NB4 (cell line): ENCODE measurements around the gene NCOR1.

Source experiments
- DNase-seq: peaks from one replicate; pipeline ENCODE4 v3.0.0; 2010; ENCODE audit warnings: low read depth
- H3K4me3 ChIP-seq: one replicate; pipeline ENCODE4 v1.5.1; 2011; ENCODE audit warnings: mild to moderate bottlenecking, low read depth, low read length, moderate library complexity
- MYC ChIP-seq: IDR thresholded peaks from 2 replicates; pipeline ENCODE4 v1.6.1; 2011; ENCODE audit warnings: low read depth, low read length
- POLR2A ChIP-seq: IDR thresholded peaks from 2 replicates; pipeline ENCODE4 v1.6.1; 2011; ENCODE audit warnings: mild to moderate bottlenecking; ENCODE audit not compliant: insufficient read length; ENCODE audit errors: extremely low read depth
- TF ChIP-seq, protein P1 (sequence below): IDR thresholded peaks from one replicate; pipeline ENCODE4 v1.5.1; 2012; ENCODE audit warnings: low read depth, low read length
- TF ChIP-seq, protein P2 (sequence below): IDR thresholded peaks from 2 replicates; pipeline ENCODE4 v1.6.1; 2011; ENCODE audit warnings: low read depth, low read length

The NCOR1 gene

DNA sequence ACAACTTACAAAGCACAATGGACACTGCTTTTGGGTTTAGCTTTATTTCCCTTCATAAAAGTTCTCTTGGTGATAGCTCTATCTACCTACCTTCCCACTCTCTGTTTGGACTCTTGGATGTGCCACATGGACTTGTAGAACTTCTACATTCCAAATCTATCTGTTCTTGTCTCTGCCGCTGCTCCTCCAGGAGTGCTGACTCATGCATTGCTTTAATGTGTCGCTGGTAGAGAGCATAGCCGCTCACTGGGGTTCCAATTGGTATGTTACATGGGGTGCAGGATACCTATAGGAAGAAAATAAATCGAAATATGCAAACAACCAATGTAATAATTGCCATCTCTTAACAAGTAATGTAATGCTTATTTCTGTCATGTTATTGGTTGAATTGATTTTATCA is 123.6 kb downstream of the NCOR1 start:
- TF ChIP-seq, protein P1, sequence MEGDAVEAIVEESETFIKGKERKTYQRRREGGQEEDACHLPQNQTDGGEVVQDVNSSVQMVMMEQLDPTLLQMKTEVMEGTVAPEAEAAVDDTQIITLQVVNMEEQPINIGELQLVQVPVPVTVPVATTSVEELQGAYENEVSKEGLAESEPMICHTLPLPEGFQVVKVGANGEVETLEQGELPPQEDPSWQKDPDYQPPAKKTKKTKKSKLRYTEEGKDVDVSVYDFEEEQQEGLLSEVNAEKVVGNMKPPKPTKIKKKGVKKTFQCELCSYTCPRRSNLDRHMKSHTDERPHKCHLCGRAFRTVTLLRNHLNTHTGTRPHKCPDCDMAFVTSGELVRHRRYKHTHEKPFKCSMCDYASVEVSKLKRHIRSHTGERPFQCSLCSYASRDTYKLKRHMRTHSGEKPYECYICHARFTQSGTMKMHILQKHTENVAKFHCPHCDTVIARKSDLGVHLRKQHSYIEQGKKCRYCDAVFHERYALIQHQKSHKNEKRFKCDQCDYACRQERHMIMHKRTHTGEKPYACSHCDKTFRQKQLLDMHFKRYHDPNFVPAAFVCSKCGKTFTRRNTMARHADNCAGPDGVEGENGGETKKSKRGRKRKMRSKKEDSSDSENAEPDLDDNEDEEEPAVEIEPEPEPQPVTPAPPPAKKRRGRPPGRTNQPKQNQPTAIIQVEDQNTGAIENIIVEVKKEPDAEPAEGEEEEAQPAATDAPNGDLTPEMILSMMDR: no peak
- TF ChIP-seq MYC: no peak
- no peak for TF ChIP-seq POLR2A
- TF ChIP-seq, protein P2, sequence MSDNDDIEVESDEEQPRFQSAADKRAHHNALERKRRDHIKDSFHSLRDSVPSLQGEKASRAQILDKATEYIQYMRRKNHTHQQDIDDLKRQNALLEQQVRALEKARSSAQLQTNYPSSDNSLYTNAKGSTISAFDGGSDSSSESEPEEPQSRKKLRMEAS: no peak
- no peak overlapping the region for H3K4me3 ChIP-seq
- DNase-seq: no peak

DNA sequence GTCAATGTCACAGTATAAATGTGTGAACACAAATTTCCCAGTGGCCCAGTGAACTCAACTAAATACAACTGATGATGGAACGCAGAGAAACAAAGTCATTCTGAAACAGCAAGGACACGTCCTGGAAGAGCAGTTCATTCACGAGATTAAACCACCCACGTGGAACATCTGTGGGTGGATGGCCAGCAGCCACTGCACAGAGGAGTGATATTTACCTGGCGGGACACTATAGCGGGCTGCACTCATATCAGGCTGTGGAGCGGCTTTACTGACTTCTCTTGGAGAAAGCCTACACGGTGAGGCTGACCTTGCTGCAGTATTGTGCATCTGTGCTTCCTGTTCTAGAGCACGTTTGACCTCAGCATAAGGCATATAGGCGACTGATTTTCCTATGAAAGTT is 128.4 kb downstream of the NCOR1 start:
- DNase-seq: no peak
- TF ChIP-seq, protein P2: no peak
- TF ChIP-seq MYC (no peak), POLR2A (no peak)
- TF ChIP-seq, protein P1: no peak
- no peak overlapping the region for H3K4me3 ChIP-seq

DNA sequence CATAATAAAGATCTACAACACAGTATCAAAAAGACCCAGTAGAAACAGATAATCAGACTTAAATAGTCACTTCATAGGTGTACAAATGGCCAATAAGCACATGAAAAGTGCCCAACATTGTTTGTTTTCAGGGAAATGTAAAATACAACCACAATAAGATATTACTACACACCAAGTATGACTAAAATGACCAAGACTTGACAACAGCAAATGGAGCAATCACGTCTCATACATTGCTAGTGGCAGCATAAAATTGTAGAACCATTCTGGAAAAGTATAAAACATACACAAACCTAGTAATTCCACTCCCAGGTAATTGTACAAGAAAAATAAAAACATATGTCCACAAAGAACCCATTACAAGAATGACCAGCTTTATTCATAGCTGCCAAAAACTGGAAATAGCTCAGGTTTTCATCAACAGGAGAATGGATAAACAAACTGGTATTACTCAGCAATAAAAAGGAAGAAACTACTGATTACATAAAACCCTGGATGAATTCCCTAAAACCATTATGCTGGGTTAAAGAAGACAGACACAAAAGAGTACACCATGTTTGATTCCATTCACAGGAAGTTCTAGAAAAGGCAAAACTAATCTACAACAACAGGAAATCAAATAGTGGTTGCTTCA is 130.2 kb downstream of the NCOR1 start:
- no peak overlapping the region for H3K4me3 ChIP-seq
- TF ChIP-seq MYC (no peak), POLR2A (no peak)
- TF ChIP-seq, protein P1: no peak
- TF ChIP-seq, protein P2: no peak

DNA sequence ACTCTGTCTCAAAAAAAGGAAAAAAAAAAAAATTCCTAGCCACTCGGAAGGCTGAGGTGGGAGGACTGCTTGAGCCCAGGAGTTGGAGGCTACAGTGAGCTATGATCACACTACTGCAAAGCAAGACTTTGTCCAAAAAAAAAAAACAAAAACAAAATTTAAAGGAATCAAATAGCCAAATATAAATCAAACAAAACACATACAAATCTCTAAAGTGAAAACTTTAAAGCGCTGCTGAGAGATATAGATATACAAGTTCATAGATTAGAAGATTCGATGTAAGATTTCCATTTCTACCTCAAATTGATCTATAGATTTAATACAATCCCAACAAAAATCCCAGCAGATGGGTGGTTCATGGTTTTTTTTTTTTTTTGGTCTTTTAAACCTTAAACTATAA is 132.1 kb downstream of the NCOR1 start:
- H3K4me3 ChIP-seq: no peak overlapping the region
- DNase-seq: no peak
- TF ChIP-seq MYC (no peak), POLR2A (no peak)
- TF ChIP-seq, protein P2: no peak
- TF ChIP-seq, protein P1: no peak

More for the DNA sequence above, 130.2 kb downstream of the NCOR1 start:
- no peak for DNase-seq

DNA sequence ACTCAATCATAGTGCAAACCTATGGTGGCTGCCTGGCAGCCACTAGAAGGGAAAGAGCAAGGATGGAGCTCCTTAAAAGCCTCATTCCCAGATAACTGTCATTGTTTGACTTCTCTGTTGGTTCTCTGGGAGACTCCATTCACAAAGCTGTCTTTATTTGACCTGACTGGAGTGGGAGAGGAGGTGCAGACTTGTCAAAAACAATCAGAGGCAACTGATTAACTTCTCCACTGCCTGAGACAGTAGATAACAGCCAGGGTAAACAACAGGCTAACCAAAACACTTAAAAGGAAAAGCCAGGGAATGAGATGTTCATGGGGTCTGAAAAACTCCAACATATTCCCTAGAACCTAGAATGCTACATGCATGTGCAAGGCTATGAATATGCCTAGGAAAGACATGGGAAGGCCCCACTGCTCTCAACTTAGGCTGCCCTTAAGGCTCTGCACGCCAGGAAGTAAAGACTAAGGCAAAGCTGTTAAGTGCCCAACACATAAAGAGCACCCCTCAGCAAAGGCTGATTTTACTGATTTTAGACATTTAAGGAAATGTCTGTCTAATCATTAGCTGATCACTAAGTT is 133.7 kb downstream of the NCOR1 start:
- DNase-seq: no peak
- TF ChIP-seq, protein P1: no peak
- no peak for TF ChIP-seq POLR2A
- no peak for TF ChIP-seq MYC
- TF ChIP-seq, protein P2: no peak
- H3K4me3 ChIP-seq: no peak overlapping the region
